ENCODE data around the gene TMED4. TPM values are rescaled to one million over a fixed set of nuclear protein-coding genes. Genes with fewer than 3 reads are reported as not detected.

TMED4 gene
- total and polyA plus RNA-seq, 2 of the 13 experiments (the other 11 are each of a cell fraction or from before 2014, with no cell fraction given): 81.4 to 109 TPM

DNA sequence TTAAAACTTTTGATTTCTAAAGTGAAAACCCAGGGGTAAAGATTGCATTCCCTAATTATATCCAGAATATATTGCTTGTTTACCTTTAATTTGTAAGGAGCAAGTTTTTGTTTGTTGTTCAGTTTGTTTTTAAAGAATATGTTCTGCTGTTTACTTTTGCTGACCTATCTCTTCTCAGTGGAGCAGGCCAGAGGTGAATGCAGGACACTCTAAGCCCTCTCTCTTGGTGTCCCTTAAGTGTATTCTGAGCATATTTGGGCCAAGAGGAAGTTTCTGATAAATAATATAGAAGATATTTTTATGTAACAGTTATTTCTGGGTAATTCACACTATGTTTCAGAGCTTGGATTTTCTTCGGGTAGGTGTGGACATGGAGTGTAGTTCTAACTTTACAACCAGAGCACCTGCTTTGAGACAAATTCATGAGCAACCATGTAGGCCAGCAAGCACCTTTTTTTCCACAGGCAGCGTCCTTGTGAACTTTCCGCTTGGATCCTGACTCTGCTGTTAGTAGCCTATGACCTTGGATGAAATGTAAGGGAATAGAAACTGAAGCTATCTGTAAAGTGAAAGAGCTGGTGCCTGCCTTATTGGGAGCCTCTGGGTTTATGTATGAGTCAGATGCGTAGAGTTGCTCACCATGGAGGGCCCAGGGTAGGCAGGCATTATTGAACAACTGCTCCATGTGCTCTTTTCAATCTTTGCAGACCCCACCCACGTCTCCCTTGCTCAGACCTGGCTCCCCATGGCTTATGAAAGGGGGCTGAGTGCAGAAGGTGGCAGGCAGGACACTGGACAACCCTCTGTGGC lies 40.5 kb upstream of the TMED4 start:
- no peaks in the 10 kb centered on the region for H3K9me3 ChIP-seq (ENCODE audit: low read length)
- H3K27ac ChIP-seq (ENCODE audit: extremely low read length, insufficient read depth, low read length): peak overlapping the region; percentile 74
- in situ Hi-C loops (cut with HindIII; ENCODE audit: extremely low pct_ligation_motif_present, low pct_unique_long_range_greater_than_20kb): no loop called here
- no peaks in the 10 kb centered on the region for H3K27me3 ChIP-seq (ENCODE audit: control insufficient read depth in 1 of 2, insufficient read depth in 2 of 2, low read length in 2 of 2)
- peaks cover 12 to 31% of the 10 kb centered on the region in 2 experiments; a peak in 4 of 5 replicates for H3K36me3 ChIP-seq (replicated peaks in 1 of 2; ENCODE audit: control insufficient read depth in 1 of 2, insufficient read depth in 2 of 2, low read length in 2 of 2)
- no peaks in the 10 kb centered on the region; the same call in 1 of the 2 replicates for H4K20me1 ChIP-seq (ENCODE audit: insufficient read depth, low read length)
- peak overlapping the region; percentile 57 for H3K9ac ChIP-seq (ENCODE audit: insufficient read depth, low read depth, low read length)
- H3K79me2 ChIP-seq (ENCODE audit: insufficient read depth, low read length): peaks cover 71% of the 10 kb centered on the region
- H2AFZ ChIP-seq (ENCODE audit: low read length): no peak overlapping the region
- peak overlapping the region; percentile 52 for H3K4me2 ChIP-seq (ENCODE audit: low read depth, low read length)
- FAIRE-seq (peak; percentile 68), DNase-seq (ENCODE audit: low spot score) (peak; percentile 71), ATAC-seq (peak; percentile 96)
- BruUV-seq (replicated peaks): no TSS peak
- H3K4me3 ChIP-seq (replicated peaks in 1 of 3; ENCODE audit: insufficient read depth in 1 of 3, low read depth in 2 of 3, low read length in 3 of 3): peak overlapping the region in 2 of 3 experiments; percentile 9 to 23; a peak in 2 of 6 replicates
- CTCF ChIA-PET (ENCODE audit: low intra/inter-chr PET ratio, low total read pairs): no interaction called here
- POLR2A ChIA-PET: interaction anchor here (1.0 to 1.2 kb wide), 4 partner anchors 12 to 49 kb away, joined by 4 to 5 read pairs (median 5); partner anchors contain the start of genes DDX56, OGDH and TMED4
- 42% methylated on average over 5 of the region's 5 CpGs for WGBS (ENCODE audit: low lambda C conversion rate)
- peaks cover 25% of the 10 kb centered on the region for H3K4me1 ChIP-seq (ENCODE audit: insufficient read depth, low read length)
- intact Hi-C loops (cut with micrococcal nuclease; ENCODE audit: unreplicated experiment): no loop called here
- TF ChIP-seq ZFP82 (CRISPR knock-in tag; IDR thresholded peaks at IDR 0.05; ENCODE audit: borderline replicate concordance) (no peak), RARG (CRISPR knock-in tag; IDR thresholded peaks at IDR 0.05; ENCODE audit: low read depth) (no peak), RXRB (CRISPR knock-in tag; IDR thresholded peaks at IDR 0.05; ENCODE audit: borderline replicate concordance) (no peak; the same call in 1 of the 2 replicates), HDAC1 (CRISPR knock-in tag; IDR thresholded peaks at IDR 0.05) (no peak), DNMT3B (CRISPR knock-in tag; conservative IDR thresholded peaks at IDR 0.05) (peak; percentile 58; the same call in 1 of the 2 replicates), SP4 (CRISPR knock-in tag; IDR thresholded peaks at IDR 0.05) (no peak), EP300 (IDR thresholded peaks at IDR 0.05; ENCODE audit: low read depth in 2 of 2, low read length in 2 of 2) (no peak), EP300 (CRISPR knock-in tag; IDR thresholded peaks at IDR 0.05; ENCODE audit: borderline replicate concordance) (no peak), SMC3 (IDR thresholded peaks at IDR 0.05; ENCODE audit: low read length) (0 out of 2 replicates have a peak, but pooled peaks have one; percentile 5), MATR3 (CRISPR knock-in tag; IDR thresholded peaks at IDR 0.05) (no peak), FOXK2 (IDR thresholded peaks at IDR 0.05) (no peak), RBM22 (optimal IDR thresholded peaks at IDR 0.05; ENCODE audit: low read length) (no peak), JDP2 (CRISPR knock-in tag; IDR thresholded peaks at IDR 0.05; ENCODE audit: borderline replicate concordance) (no peak), KDM1A (CRISPR knock-in tag; IDR thresholded peaks at IDR 0.05) (no peak)
- TF ChIP-seq, protein P1, sequence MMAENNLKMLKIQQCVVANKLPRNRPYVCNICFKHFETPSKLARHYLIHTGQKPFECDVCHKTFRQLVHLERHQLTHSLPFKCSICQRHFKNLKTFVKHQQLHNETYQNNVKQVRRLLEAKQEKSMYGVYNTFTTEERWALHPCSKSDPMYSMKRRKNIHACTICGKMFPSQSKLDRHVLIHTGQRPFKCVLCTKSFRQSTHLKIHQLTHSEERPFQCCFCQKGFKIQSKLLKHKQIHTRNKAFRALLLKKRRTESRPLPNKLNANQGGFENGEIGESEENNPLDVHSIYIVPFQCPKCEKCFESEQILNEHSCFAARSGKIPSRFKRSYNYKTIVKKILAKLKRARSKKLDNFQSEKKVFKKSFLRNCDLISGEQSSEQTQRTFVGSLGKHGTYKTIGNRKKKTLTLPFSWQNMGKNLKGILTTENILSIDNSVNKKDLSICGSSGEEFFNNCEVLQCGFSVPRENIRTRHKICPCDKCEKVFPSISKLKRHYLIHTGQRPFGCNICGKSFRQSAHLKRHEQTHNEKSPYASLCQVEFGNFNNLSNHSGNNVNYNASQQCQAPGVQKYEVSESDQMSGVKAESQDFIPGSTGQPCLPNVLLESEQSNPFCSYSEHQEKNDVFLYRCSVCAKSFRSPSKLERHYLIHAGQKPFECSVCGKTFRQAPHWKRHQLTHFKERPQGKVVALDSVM (CRISPR knock-in tag; IDR thresholded peaks at IDR 0.05): no peak
- TF ChIP-seq, protein P2, sequence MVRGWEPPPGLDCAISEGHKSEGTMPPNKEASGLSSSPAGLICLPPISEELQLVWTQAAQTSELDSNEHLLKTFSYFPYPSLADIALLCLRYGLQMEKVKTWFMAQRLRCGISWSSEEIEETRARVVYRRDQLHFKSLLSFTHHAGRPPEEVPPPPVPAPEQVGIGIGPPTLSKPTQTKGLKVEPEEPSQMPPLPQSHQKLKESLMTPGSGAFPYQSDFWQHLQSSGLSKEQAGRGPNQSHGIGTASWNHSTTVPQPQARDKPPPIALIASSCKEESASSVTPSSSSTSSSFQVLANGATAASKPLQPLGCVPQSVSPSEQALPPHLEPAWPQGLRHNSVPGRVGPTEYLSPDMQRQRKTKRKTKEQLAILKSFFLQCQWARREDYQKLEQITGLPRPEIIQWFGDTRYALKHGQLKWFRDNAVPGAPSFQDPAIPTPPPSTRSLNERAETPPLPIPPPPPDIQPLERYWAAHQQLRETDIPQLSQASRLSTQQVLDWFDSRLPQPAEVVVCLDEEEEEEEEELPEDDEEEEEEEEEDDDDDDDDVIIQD (CRISPR knock-in tag; IDR thresholded peaks at IDR 0.05; ENCODE audit: low read depth): peak; percentile 37; the same call in 1 of the 2 replicates
